NCI-H748 (cell line): ENCODE measurements around the gene APBA1.

Source experiments
- DNase-seq: peaks from one replicate; lab custom pipeline; 2025; ENCODE audit not compliant: unreplicated experiment; lab: John Stamatoyannopoulos, UW

APBA1 gene

DNA sequence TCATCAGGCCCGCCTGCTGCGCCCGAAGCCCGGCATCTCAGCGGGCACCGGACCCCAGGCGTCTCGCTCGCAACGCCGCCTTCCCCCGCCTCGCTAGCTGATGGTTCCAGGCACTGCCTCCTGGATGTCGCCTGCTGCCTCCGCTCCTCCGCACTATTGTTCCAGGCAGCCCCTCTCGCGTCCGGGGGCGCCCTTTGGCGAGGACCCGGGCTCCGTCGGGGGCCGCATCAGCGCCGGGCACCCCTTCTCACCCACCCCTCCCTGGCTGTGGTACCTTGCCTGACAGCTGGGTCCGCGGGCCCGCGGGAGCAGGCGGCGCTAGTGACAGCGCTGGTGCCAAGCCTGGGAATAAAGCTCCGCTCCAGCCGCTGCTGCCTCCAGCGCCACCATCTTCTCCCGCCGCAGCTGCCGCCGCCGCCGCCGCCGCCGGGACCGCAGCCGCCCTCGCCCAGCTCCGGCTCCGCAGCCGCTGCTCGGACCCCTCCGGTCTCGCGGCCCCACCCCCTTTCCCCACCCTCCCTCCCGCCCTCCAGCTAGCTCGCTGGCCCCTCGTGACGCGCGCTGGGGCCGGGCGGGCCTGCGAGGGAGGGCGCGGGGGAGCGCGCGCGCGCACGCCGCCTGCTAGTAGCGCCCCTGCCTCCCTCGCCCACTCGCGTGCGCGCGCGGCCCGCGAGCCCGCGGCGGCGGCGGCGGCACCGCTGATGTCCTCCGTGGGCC, at the start of gene APBA1:
TSS of gene APBA1 (minus strand) at position 493 of the 717 bp plus-strand sequence.
- DNase-seq: peak; percentile 86

DNA sequence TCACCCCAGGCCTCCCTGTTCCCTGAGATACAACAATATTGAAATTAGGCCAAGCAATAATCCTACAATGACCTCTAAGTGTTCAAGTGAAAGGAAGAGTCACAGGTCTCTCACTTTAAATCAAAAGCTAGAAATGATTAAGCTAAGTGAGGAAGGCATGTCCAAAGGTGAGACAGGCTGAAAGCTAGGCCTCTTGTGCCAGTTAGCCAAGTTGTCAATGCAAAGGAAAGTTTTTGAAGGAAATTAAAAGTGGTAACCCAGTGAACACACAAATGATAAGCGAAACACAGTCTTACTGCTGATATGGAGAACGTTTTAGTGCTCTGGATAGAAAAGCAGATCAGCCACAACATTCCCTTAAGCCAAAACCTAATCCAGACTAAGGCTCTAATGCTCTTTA, 47.8 kb upstream of the APBA1 start:
- no peak for DNase-seq

DNA sequence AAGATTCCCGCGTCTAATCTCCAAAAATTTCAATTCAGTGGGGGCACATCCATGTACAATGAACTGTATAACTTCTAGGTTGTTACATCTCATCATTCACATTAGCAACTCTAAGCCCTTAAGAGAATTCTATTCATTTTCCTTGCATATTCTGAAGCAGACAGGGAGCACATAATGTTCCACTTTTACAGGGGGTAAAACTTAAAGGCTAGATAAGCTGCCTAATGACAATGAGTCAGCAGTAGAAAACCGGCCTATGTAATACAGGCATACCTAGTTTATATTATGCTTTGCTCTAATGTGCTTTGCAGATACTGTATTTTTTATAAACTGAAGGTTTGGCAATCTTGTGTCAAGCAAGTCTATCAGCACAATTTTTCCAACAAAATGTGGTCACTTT, 47.2 kb upstream of the APBA1 start:
- no peak for DNase-seq

DNA sequence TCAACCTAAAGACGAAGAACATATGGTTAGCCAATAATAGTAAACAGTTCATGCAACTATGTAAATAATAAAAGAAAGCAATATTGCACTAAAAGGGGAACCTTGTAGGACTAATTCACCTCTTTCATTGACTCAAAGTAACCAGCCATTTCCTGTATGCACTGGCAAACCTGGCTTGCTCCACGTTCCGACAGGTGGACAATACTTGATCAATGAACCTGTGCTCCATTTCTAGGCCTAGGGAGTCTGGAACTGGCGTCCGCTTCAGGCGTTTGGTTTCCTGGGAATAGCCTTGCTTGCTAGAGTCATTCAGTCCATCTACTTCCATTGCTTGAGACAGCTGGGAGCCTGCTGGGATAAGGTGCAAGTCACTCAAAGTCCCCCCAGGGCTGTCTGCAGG, 46.0 kb upstream of the APBA1 start:
- no peak for DNase-seq

DNA sequence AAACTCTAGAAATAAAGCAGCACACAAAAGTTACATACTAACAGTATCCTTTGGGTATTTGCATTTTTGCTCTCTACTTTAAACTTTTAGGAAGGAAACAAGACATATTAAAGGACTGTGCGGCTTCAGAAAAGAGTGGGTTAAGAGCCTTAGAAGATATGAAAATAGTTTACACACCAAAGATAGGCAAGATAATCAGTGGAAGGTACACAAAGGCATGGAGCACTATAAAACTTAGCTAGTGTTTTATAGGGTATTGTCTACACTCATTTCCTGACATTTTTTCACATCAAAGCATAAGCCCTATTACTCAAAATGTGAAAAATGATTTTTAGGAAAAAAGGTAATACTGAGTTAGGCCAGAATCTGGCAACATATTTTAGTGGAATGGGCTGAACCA, 43.7 kb upstream of the APBA1 start:
- DNase-seq: no peak

DNA sequence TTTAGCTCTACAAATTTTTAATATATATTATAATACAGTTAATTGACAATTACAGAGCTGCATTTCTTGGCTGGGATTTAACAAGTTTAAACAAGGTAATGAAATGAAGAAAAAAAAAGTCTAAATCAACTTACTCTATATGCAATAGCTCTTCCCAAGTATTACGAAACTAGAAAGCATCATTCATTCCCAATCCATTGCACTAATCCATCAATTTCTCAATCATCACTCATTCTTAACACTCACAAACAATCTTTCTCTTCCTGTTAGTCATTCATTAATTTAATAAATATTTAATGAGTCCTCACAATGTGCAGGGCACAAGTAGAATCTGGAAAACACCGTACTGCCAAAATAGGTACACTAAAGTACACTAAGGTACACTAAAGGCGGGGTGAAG, 42.9 kb upstream of the APBA1 start:
- DNase-seq: no peak

DNA sequence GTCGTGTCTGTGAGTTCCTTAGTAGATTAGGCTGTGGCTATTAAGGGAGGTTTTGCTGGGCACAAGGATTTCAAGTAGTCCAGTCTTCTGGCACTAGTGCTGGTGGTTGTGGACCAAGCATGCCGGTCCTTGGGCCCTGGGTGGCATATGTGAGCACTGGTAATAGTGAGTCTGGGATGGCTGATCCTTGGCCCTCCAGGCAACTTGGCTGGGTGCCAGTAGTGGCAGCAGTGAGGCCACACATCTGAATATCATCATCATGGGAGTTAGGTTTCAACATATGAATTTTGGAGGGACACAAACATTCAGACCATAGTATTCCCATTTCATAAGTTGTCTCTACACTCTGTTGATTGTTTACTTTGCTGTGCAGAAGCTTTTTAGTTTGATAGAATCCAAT, 25.3 kb upstream of the APBA1 start:
- no peak for DNase-seq

DNA sequence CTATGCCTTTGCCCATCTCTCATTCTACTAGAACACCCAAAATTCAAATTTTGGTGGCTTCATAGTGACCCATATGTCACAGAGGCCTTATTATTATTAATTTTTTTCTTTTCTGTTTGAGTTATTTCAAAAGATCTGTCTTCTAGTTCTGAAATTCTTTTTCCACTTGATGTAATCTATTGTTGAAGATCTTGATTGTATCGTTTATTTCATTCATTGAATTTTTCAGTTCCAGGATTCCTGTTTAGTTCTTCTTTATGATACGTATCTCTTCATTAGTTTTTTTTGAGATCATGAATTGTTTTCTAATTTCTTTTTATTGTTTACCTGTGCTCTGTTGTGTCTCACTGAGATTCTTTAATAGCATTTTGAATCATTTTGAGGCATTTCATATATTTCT, 24.6 kb upstream of the APBA1 start:
- peak; percentile 20 for DNase-seq

DNA sequence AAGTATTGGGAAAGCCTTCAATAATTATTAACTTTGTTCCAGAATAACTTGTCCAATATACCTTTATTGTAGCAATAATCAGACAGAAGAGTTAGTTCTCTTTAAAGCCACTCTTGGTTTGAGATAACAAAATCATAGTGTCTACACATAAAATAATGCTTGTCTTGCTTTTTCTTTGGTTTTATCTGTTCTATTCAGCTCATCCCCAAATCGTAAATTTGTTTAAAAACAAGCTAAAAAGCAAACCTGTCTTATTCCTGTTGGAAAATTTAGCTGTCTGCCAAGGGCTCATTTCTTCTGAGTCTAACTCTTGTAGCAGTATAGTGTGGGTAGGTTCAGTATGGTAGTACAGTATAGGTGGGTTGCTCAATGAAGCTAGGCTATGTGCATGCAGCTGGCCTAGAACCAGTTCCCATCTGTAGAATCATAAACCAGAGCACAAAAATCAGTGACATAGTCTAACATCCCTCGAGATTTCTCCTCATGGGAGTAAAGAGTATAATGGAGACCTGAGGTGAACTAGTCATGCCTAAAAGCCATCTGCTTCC, 17.9 kb upstream of the APBA1 start:
- no peak for DNase-seq

DNA sequence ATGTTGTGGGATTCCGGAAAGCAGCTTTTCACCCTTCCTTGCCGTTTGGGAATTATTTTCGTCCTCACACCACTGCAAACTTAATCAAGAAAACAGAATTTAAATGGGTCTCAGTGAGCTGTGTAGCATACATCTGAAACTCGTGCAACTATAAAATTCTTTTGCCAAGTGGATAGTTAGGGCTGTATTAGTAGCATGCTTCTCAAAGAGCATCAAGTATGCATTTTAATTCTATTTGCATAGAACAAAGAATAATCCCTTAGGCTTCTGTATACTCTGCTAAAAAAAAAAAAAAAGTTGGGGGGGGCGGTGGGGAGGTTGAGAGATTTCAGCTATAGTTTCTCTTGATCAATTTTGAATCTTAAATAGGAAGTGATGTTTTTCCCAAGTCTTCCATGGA, 11.8 kb upstream of the APBA1 start:
- no peak for DNase-seq

DNA sequence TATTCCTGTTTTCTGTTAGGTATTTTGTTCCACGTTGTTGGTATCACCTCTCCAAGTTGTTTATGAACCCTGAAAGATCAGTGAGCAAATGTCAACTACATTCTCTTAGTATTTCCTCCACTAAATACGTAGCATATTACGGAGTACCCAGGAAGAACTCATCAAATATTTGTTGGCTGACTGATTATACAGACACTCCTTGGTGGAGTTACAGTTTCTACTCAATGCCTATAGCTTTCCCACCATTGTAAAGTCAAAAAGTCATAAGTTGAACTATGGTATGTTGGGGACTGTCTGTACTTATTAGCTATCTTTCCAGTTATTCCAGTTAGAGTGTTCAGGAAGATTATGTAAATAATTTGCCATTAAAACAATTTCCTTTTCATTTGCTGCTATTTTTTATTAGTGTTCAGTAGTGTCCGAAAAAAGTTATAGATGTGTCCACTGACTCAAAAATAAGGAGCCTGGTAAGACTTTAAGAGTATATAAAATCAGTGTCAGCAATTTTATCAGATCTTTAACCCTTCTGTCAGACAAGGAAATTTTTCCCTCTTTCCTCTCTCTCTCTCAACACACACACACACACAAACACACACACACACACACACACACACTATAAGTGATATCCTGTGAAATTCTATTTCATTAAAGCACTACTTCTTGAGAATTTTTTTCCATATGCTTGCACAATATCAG, 6.8 kb upstream of the APBA1 start:
- DNase-seq: no peak

DNA sequence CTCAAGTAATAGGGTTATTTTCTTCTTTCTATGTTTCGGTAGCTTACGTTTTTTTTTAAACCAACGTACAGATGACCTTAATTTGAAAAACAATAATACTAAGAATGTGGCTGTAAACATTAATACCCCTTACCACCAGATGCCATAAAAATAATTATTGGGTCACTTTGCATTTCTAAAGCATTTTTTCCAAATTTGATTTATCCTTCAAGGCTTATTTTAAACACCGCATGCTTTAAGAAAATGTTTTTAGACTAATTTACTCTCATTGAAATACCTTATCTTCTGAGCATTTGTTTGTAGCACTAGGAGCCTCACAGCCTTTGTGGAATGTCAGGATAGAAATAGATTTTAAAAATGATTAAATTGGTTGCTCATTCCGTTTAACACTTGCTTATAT, 5.8 kb upstream of the APBA1 start:
- DNase-seq: no peak

DNA sequence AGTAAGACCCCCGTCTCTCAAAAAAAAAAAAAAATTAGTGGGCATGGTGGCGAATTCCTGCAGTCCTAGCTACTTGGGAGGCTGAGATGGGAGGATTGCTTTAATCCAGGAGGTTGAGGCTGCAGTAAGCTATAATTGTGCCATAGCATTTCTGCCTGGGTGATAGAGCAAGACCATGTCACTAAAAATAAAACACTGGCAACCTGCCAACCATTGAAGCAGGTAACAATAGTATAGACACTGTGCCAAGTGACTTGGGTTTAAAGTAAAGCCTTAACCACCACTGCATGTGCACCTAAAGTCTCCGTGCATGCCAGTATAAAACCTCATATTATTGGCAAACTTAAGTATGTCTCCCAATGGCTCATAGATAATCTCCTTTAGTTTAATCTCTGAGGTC, 3.4 kb upstream of the APBA1 start:
- DNase-seq: peak; percentile 18

DNA sequence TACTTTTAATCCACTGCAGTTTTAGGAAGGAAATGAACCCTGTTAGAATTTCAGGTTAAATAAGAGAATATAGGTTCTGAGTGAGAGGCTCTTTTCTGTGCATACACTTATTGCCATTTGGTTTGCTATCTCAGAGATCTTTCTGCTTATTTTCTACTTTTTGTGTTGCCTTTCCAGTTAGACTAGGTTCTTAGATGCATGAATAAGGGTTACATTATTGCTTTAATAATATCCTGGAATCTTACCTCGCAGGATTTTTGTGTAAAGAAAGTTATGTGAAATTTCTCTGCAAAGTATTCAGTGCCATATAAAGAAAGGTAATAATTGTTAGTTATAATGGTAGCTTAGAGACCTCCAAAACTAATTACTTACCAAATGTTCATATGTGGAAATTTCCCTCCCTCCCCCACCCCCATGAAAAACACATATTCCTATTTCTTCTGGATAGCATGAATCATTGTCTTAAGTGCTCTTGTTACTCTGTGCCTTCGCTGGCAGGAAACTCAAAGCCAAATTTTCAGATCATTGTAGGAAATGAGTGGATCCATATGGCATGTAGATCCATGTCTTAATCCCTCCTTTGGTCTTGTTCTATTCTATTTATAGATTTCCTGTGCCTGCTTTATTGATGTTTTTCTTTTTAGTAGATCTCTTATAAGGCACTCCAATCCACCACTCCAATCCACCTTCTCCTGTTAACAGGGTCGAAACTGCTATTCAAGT, 2.7 kb upstream of the APBA1 start:
- DNase-seq: no peak

DNA sequence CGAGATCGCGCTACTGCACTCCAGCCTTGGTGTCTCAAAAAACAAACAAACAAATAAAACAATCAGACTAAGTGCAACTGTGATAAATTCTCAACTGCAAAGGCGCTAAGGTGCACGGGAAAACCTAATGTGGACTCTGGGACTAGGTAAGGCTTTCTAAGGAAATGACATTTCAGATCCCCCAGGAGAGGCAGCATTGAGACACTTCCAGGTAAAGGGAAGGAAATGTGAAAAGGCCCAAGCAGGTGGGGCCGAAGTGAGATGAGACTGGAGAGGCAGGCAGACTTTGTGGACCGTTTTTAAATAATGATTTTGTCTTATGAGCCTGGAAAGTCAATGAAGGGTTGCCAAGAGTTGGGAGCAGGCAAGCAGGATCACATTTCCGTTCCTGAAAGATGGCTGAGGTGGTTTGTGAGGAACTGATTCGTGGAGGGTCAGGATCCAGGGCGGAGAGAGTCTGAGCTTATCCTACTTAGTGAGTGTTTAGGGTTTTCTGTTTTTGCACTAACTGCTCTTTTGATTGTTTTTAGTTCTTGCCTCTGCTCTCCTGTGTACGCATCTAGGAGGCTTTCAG, 2.0 kb upstream of the APBA1 start:
- peak; percentile 40 for DNase-seq

DNA sequence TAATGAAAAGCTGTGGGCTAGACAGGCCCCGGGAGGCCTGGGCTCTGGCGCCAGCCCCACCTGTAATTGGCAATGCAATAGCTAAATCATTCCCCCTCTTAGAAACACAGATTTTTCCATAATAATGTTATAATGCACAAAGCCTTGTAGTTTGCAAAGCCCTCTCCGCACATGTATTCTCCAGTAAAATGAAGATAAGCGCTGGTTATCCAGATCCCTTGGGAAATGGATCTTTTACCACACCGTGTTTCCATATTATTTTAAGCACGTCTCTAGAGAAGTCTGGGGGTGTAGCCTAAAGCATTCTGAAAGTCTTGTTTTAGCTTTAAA, 1.1 kb upstream of the APBA1 start:
- DNase-seq: no peak

DNA sequence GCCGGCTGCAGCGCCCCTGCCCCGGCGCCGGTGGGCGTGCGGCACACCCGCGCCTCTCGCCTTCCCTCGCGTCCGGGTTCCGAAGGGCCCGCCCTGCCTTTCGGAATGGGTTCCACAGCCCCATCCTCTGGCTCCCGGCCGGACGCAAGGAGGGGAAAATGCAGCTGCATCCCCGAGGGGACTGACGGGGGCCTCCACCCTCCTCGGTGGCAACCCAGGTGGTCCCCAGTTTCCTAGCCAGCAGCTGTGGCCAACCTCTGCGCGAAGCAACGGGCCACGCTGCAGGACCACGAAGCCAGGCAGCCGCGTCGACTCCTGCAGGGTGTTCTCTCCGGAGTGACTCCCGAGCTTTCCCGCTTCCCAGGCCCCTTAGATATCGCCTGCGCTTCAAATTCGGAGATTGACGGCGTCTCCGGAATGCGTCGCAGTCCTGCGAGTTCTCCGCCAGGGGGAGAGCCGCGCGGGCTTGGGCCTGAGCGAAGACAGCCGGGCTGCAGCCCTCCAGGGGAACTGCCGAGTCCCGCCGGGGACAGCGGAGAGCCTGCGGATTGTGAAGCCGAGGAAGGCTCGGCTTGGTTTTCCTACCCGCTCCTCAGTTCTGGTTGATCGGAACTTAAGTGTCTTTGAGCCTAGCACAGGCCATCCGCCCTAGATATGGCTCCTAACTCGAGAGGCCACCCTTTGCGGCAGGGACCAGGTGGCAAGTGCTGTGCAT, 582 bp upstream of the APBA1 start:
- peak; percentile 94 for DNase-seq

DNA sequence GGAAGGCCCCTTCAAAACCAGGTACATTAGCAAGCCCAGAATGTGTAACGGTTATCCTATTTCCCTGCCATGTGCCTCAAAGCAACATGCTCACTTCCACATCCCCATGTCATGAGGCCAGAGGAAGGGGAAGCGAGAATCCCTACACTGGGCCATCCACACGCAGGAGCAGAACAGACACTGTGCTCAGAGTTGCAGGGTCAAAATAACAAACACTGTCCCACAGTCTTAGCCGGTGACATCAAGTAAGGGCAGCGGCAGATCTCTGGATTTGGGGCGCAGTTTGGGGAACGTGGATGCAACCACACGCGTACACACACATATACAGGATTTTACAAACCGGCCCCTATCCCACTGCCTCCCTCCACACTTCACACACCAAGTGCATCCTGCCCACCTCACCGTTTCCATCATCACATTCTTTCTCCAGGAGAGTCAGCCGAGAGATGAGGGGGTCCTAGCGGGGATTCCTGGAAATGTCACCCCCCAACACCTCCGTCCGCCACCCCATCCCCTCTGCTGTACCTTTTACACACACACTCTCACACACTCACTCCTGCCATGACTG, 776 bp downstream of the APBA1 start:
- DNase-seq: peak; percentile 21

DNA sequence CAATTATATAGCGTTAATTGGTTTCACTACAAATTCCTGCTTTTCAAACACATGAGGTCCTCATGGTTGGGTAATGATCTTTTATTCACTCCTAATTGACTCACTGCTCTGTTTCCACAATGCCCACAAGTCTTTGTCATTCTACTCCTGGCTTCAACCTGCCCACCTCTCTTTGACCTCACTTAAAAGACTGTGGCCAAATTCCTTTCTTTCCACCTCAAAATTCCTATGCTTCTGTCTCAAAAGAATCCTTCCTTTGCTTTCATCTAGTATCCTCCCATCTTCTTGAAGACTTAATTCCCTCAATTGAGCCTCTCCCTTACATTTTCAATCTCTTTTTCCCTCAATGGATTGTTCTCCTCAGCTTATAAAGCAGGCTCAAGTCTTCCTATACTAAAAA, 4.9 kb downstream of the APBA1 start:
- DNase-seq: peak; percentile 12

DNA sequence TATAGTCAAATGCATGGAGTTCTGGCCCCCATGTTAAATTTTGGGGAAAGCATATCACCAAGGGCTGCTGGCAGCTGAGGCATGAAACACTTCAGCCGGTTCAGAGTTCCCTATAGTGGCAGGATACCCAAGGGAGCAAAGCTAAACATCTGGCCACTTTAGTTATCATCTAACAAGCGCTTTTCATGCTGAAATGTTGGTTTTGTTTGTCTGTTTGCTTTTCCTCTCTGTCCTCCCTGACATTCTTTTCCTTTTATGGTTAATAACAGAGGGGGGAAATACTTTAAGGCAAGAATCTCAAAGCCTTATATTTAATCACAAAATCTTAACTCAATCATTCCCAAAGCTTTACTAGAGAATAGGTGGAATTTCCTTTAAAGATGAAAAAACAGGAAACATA, 11.9 kb downstream of the APBA1 start:
- peak; percentile 16 for DNase-seq
